Measurements from ENCODE around the gene UGT1A3. TPM values are rescaled to one million over a fixed set of nuclear protein-coding genes. Genes with fewer than 3 reads are reported as not detected.

Gene UGT1A3
- total and polyA plus RNA-seq, 10 of the 15 experiments (the other 5 are each of a cell fraction or from before 2014, with no cell fraction given), result not detected

GRCh38 chr2:233818639-233819621 is 90.1 kb downstream of the UGT1A3 start:
- no peak for DNase-seq (ENCODE audit: low read depth, low spot score)
- H3K27ac ChIP-seq (ENCODE audit: control insufficient read depth, insufficient read depth), result no peak overlapping the region
- no peak for TF ChIP-seq NR2C2 (IDR thresholded peaks at IDR 0.05; ENCODE audit: borderline replicate concordance, control insufficient read depth, insufficient read length, low read depth)
- no peak for TF ChIP-seq SUZ12 (IDR thresholded peaks at IDR 0.05; ENCODE audit: unreplicated experiment)
- TF ChIP-seq, protein P1, sequence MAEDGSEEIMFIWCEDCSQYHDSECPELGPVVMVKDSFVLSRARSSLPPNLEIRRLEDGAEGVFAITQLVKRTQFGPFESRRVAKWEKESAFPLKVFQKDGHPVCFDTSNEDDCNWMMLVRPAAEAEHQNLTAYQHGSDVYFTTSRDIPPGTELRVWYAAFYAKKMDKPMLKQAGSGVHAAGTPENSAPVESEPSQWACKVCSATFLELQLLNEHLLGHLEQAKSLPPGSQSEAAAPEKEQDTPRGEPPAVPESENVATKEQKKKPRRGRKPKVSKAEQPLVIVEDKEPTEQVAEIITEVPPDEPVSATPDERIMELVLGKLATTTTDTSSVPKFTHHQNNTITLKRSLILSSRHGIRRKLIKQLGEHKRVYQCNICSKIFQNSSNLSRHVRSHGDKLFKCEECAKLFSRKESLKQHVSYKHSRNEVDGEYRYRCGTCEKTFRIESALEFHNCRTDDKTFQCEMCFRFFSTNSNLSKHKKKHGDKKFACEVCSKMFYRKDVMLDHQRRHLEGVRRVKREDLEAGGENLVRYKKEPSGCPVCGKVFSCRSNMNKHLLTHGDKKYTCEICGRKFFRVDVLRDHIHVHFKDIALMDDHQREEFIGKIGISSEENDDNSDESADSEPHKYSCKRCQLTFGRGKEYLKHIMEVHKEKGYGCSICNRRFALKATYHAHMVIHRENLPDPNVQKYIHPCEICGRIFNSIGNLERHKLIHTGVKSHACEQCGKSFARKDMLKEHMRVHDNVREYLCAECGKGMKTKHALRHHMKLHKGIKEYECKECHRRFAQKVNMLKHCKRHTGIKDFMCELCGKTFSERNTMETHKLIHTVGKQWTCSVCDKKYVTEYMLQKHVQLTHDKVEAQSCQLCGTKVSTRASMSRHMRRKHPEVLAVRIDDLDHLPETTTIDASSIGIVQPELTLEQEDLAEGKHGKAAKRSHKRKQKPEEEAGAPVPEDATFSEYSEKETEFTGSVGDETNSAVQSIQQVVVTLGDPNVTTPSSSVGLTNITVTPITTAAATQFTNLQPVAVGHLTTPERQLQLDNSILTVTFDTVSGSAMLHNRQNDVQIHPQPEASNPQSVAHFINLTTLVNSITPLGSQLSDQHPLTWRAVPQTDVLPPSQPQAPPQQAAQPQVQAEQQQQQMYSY (CRISPR knock-in tag; IDR thresholded peaks at IDR 0.05), result no peak
- no peak overlapping the region for H3K4me3 ChIP-seq
- no peaks in the 10 kb centered on the region for H3K79me2 ChIP-seq (ENCODE audit: control insufficient read depth, insufficient read depth, low read length)
- H3K9me3 ChIP-seq (replicated peaks; ENCODE audit: control insufficient read depth, insufficient read depth, low read length), result no peaks in the 10 kb centered on the region
- ChIA-PET SMC1A (ENCODE audit: uncharacterized antibody, unreplicated experiment) (no interaction called here), POLR2A (no interaction called here), RAD21 (ENCODE audit: unreplicated experiment) (no interaction called here), CTCF (interaction anchor here (0.5 kb wide), 1 partner anchor 24 kb away, joined by 3 read pairs; no protein-coding TSS in a partner anchor)
- intact Hi-C loops (cut with micrococcal nuclease; ENCODE audit: unreplicated experiment) (no loop called here), in situ Hi-C loops (cut with MboI) (no loop called here)
- H4K20me1 ChIP-seq (ENCODE audit: control insufficient read depth, insufficient read depth), result no peaks in the 10 kb centered on the region
- no peak overlapping the region for H3K9ac ChIP-seq (ENCODE audit: control insufficient read depth, insufficient read depth, low read length)
- no peak overlapping the region for H2AFZ ChIP-seq (ENCODE audit: control insufficient read depth, low read depth, low read length)
- H3K4me2 ChIP-seq (ENCODE audit: control insufficient read depth, insufficient read depth), result no peak overlapping the region
- no peak for ATAC-seq
- 8% methylated on average over 17 of the region's 17 CpGs for WGBS (ENCODE audit: insufficient coverage, insufficient replicate concordance, low lambda C conversion rate, missing lambda C conversion rate)
- H3K36me3 ChIP-seq (ENCODE audit: control insufficient read depth in 2 of 2, insufficient read depth in 2 of 2, low read length in 1 of 2), result no peaks in the 10 kb centered on the region
- no TSS peak for BruUV-seq (replicated peaks)
- no peak for FAIRE-seq
- H3K27me3 ChIP-seq (replicated peaks in 1 of 2; ENCODE audit: control insufficient read depth in 2 of 2, insufficient read depth in 2 of 2, low read length in 1 of 2), result no peaks in the 10 kb centered on the region; a peak in 3 of 4 replicates
- H3K4me1 ChIP-seq (ENCODE audit: control insufficient read depth, insufficient read depth, low read length), result no peaks in the 10 kb centered on the region

All from GM12878 (cell line).